ENCODE measurements around the gene RAB40C.

RAB40C gene

GRCh38 chr16:578870-579405 lies 10.9 kb upstream of the RAB40C start:
- TF ChIP-seq ZFX (IDR thresholded peaks at IDR 0.05; ENCODE audit: borderline replicate concordance), result no peak
- TF ChIP-seq CTCF (IDR thresholded peaks at IDR 0.05), result peak; percentile 76
- no peak overlapping the region for H3K27ac ChIP-seq

GRCh38 chr16:580141-580945 lies 9.5 kb upstream of the RAB40C start:
- TF ChIP-seq ZFX (IDR thresholded peaks at IDR 0.05; ENCODE audit: borderline replicate concordance), result no peak
- no peak for TF ChIP-seq CTCF (IDR thresholded peaks at IDR 0.05)
- H3K27ac ChIP-seq, result no peak overlapping the region

GRCh38 chr16:580946-581498 lies 8.8 kb upstream of the RAB40C start:
- H3K27ac ChIP-seq, result no peak overlapping the region
- no peak for TF ChIP-seq ZFX (IDR thresholded peaks at IDR 0.05; ENCODE audit: borderline replicate concordance)
- TF ChIP-seq CTCF (IDR thresholded peaks at IDR 0.05), result no peak

- H3K27ac ChIP-seq, result no peak overlapping the region
- TF ChIP-seq ZFX (IDR thresholded peaks at IDR 0.05; ENCODE audit: borderline replicate concordance), result no peak
- no peak for TF ChIP-seq CTCF (IDR thresholded peaks at IDR 0.05)
Measured at GRCh38 chr16:582218-582613, 7.7 kb upstream of the RAB40C start.

GRCh38 chr16:582614-583331 lies 7.1 kb upstream of the RAB40C start:
- TF ChIP-seq ZFX (IDR thresholded peaks at IDR 0.05; ENCODE audit: borderline replicate concordance), result no peak
- no peak for TF ChIP-seq CTCF (IDR thresholded peaks at IDR 0.05)
- peak overlapping the region; percentile 73; the same call in 1 of the 2 replicates for H3K27ac ChIP-seq

GRCh38 chr16:583470-583814 lies 6.4 kb upstream of the RAB40C start:
- TF ChIP-seq CTCF (IDR thresholded peaks at IDR 0.05), result no peak
- TF ChIP-seq ZFX (IDR thresholded peaks at IDR 0.05; ENCODE audit: borderline replicate concordance), result no peak
- peak overlapping the region; percentile 73 for H3K27ac ChIP-seq

All from 22Rv1 (cell line).